HFFc6 (cell line): ENCODE results near the gene MYRFL. TPM values are rescaled to one million over a fixed set of nuclear protein-coding genes. Genes with fewer than 3 reads are reported as not detected.

Source experiments
- DNase-seq: peaks from one replicate; pipeline ENCODE4 v3.0.0-alpha.2; 2018
- H3K27ac Mint-ChIP-seq: 2 replicates; pipeline ENCODE4 v1.8.0; 2020; ENCODE audit warnings: mild to moderate bottlenecking, mixed read lengths
- H3K27me3 Mint-ChIP-seq: 2 replicates; pipeline ENCODE4 v1.8.0; 2021; ENCODE audit warnings: mild to moderate bottlenecking, moderate library complexity, mixed read lengths; ENCODE audit not compliant: insufficient read depth
- H3K36me3 Mint-ChIP-seq: 2 replicates; pipeline ENCODE4 v1.8.0; 2021; ENCODE audit warnings: low read depth, mixed read lengths
- H3K4me1 Mint-ChIP-seq: 2 replicates; pipeline ENCODE4 v1.8.0; 2020; ENCODE audit warnings: low read depth, mixed read lengths
- H3K4me3 Mint-ChIP-seq: 2 replicates; pipeline ENCODE4 v1.8.0; 2020; ENCODE audit warnings: mild to moderate bottlenecking, moderate library complexity, mixed read lengths
- H3K9me3 Mint-ChIP-seq: 2 replicates; pipeline ENCODE4 v1.8.0; 2020; ENCODE audit warnings: mild to moderate bottlenecking, mixed read lengths
- CTCF ChIP-seq: fragments of 200-600 bp; sonication (generic); IDR thresholded peaks from 2 replicates; pipeline ENCODE4 v1.5.0; 2021; ENCODE audit warnings: antibody characterized with exemption, mild to moderate bottlenecking
- total RNA-seq, 6 experiments: library from RNA; stranded (reverse); fragmentation: NEBNext Ultra II Directional; extraction: Animal tissue kit (Norgen Biotek cat#: 25700); gene quantifications; 2 replicates in 1 of 6; 3 replicates in 5 of 6; pipeline ENCODE4 v1.2.3, GENCODE V29; 2021

The MYRFL gene
- total RNA-seq, 6 experiments from 2014 or later, result not detected

GRCh38 chr12:69886109-69886508, 61.1 kb downstream of the MYRFL start:
- Mint-ChIP-seq H3K27ac (no peak overlapping the region), H3K27me3 (peaks cover 15% of the 10 kb centered on the region), H3K4me1 (no peaks in the 10 kb centered on the region), H3K36me3 (no peaks in the 10 kb centered on the region), H3K9me3 (no peaks in the 10 kb centered on the region), H3K4me3 (no peak overlapping the region)
- DNase-seq, result no peak
- TF ChIP-seq CTCF, result no peak

DNA sequence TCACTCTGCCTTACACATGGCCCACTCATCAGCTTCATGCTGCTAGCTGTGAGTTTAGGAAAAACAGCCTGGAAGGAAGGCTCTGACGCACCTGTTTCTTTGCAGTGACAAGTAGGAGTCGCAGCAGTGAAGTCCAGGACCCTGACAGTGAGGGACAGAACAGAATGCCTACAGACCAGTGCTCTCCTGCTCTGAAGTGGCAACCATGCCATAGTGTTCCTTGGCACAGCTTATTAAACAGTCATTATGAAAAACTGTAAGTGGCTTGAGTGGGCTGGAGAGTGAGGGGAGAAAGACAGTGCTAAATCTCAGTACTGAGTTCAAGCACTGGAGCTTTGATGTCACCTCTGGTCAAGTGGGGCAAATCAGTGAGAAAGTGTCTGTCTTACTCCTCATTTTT, 61.7 kb downstream of the MYRFL start:
- Mint-ChIP-seq H3K27me3 (peaks cover 14% of the 10 kb centered on the region), H3K4me3 (no peak overlapping the region), H3K4me1 (no peaks in the 10 kb centered on the region), H3K36me3 (no peaks in the 10 kb centered on the region), H3K27ac (no peak overlapping the region), H3K9me3 (no peaks in the 10 kb centered on the region)
- DNase-seq, result no peak
- no peak for TF ChIP-seq CTCF

DNA sequence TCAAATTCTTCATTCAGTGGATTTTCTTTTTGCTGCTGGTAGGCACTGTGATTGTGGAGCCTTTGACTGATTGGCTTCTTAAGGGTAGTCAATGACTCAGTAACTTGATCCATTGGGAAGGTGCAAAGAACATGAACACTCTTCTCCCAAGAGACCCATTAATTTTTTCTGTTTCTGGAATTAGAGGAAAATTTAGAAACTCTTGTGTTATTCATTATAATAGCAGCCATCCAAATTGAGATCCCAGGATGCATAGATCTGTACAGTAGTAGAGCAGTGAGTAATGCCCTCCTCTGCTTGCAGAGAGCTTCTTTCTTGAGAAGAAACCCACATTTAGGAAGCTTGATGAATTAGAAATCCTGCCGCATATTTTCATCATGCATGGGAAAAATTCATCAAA, 63.9 kb downstream of the MYRFL start:
- DNase-seq, result no peak
- H3K9me3 Mint-ChIP-seq, result no peaks in the 10 kb centered on the region
- peaks cover 11% of the 10 kb centered on the region for H3K27me3 Mint-ChIP-seq
- H3K27ac Mint-ChIP-seq, result no peak overlapping the region
- TF ChIP-seq CTCF, result no peak
- H3K4me3 Mint-ChIP-seq, result no peak overlapping the region
- H3K36me3 Mint-ChIP-seq, result no peaks in the 10 kb centered on the region
- no peaks in the 10 kb centered on the region for H3K4me1 Mint-ChIP-seq

DNA sequence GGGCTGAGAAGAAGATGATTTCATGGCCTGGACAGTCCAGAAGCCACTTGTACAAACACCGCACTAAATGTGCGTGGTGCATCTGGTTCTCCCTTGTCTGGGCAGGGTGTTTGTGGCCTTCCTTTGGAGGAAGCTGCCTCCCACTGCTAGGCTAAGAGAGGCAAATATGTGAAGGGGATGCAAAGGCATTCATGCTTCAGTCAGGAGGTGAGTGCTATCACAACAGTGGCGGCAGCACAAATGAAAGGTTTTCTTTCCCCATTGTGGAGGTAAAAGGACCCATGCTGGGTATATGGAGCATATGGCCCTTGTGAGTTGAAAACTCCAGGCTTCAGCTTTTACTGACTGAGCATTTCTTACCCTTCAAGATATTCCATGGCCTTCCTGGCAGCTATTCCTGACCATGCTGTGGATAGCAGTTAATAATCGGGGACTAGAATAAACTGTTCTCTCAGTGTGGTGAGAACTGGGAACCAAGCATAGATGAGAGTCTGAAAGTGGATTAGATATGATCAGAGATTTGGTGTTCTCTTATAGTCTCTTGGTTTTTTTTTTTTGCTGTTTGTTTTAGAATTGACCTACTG, 69.9 kb downstream of the MYRFL start:
- Mint-ChIP-seq H3K4me3 (no peak overlapping the region), H3K36me3 (no peaks in the 10 kb centered on the region), H3K9me3 (no peaks in the 10 kb centered on the region), H3K27ac (no peak overlapping the region), H3K4me1 (peaks cover 14% of the 10 kb centered on the region), H3K27me3 (peaks cover 8% of the 10 kb centered on the region)
- TF ChIP-seq CTCF, result no peak
- DNase-seq, result no peak

GRCh38 chr12:69896653-69897381, 71.8 kb downstream of the MYRFL start:
- Mint-ChIP-seq H3K36me3 (no peaks in the 10 kb centered on the region), H3K4me3 (no peak overlapping the region), H3K27me3 (peaks cover 4% of the 10 kb centered on the region), H3K9me3 (no peaks in the 10 kb centered on the region), H3K4me1 (peaks cover 25% of the 10 kb centered on the region), H3K27ac (no peak overlapping the region)
- DNase-seq, result no peak
- no peak for TF ChIP-seq CTCF
